HepG2 (cell line): ENCODE results near the gene NFATC1. TPM values are rescaled to one million over a fixed set of nuclear protein-coding genes. Genes with fewer than 3 reads are reported as not detected.

Source experiments
- ATAC-seq: fragments of 200-7000 bp; cut with Tn5 transposase; 3 replicates; pipeline ENCODE4 v1.9.1; 2020; ENCODE audit warnings: mild to moderate bottlenecking, moderate library complexity
- BruUV-seq: library from RNA; stranded (reverse); fragments of 400-500 nt; replicated peaks from 2 replicates; lab custom pipeline; 2021; lab: Mats Ljungman, UMichigan
- CTCF ChIA-PET: fragments of 300-600 bp; formaldehyde crosslinking; extraction: SDS; loops from one replicate; lab custom pipeline; 2021; ENCODE audit warnings: low total read pairs, inconsistent platforms, low intra/inter-chr PET ratio; lab: Yijun Ruan, JAX
- POLR2A ChIA-PET: fragments of 350-600 bp; sonication (Branson Sonifier 250); formaldehyde crosslinking; loops from one replicate; lab custom pipeline; 2020; ENCODE audit warnings: antibody characterized with exemption, inconsistent platforms; lab: Yijun Ruan, JAX
- DNase-seq: peaks from one replicate; pipeline ENCODE4 v3.0.0-alpha.2; 2015; ENCODE audit warnings: low spot score
- FAIRE-seq: peaks from 3 replicates; lab custom pipeline; 2011; peaks lifted over from hg19 to GRCh38; lab: Jason Lieb, UNC
- H2AFZ ChIP-seq: one replicate; pipeline ENCODE4 v1.6.1; 2011; ENCODE audit warnings: low read length, inconsistent platforms
- H3K27ac ChIP-seq: fragments of 300-600 bp; 3 replicates; pipeline ENCODE4 v1.8.0; 2011; ENCODE audit warnings: mixed run types, mild to moderate bottlenecking, mixed read lengths, low read length, inconsistent platforms; ENCODE audit not compliant: insufficient read depth; ENCODE audit errors: extremely low read length
- H3K27me3 ChIP-seq, 2 experiments: fragments of 200-600 bp in 1 of 2; 2 replicates in 1 of 2; 3 replicates in 1 of 2; pipeline versions ENCODE4 v1.6.0 to v1.8.0; 2011; ENCODE audit warnings: low read length in 2 of 2, mild to moderate bottlenecking in 2 of 2, moderate library complexity in 2 of 2, inconsistent platforms in 1 of 2; ENCODE audit not compliant: insufficient read depth in 2 of 2, control insufficient read depth in 1 of 2
- H3K36me3 ChIP-seq, 2 experiments: fragments of 200-600 bp in 1 of 2; replicated peaks in 1 of 2; 2 replicates in 1 of 2; 3 replicates in 1 of 2; pipeline versions ENCODE4 v1.5.1 to v1.8.0; 2011; ENCODE audit warnings: low read length in 2 of 2, inconsistent platforms in 1 of 2; ENCODE audit not compliant: insufficient read depth in 2 of 2, control insufficient read depth in 1 of 2
- H3K4me1 ChIP-seq: 2 replicates; pipeline ENCODE4 v1.5.1; 2012; ENCODE audit warnings: low read length, inconsistent platforms; ENCODE audit not compliant: insufficient read depth
- H3K4me2 ChIP-seq: 2 replicates; pipeline ENCODE4 v1.6.0; 2011; ENCODE audit warnings: low read depth, low read length, inconsistent platforms
- H3K4me3 ChIP-seq, 3 experiments: fragments of 200-600 bp in 1 of 3; sonication (generic), shearing (Covaris generic) in 1 of 3; replicated peaks in 1 of 3; 2 replicates each; pipeline ENCODE4 v1.5.1; 2011 to 2016; ENCODE audit warnings: low read length in 3 of 3, inconsistent platforms in 2 of 3, low read depth in 2 of 3, mild to moderate bottlenecking in 2 of 3, control low read depth in 1 of 3, mixed read lengths in 1 of 3; ENCODE audit not compliant: insufficient read depth in 1 of 3
- H3K79me2 ChIP-seq: one replicate; pipeline ENCODE4 v1.6.1; 2011; ENCODE audit warnings: low read length, inconsistent platforms; ENCODE audit not compliant: insufficient read depth
- H3K9ac ChIP-seq: 2 replicates; pipeline ENCODE4 v1.6.0; 2011; ENCODE audit warnings: mild to moderate bottlenecking, low read depth, low read length, inconsistent platforms; ENCODE audit not compliant: insufficient read depth
- H3K9me3 ChIP-seq: 2 replicates; pipeline ENCODE4 v1.5.1; 2012; ENCODE audit warnings: mild to moderate bottlenecking, low read length
- H4K20me1 ChIP-seq: 2 replicates; pipeline ENCODE4 v1.6.0; 2011; ENCODE audit warnings: inconsistent platforms, mild to moderate bottlenecking, low read length, moderate library complexity; ENCODE audit not compliant: insufficient read depth
- HDAC2 ChIP-seq: sonication (generic); formaldehyde crosslinking; IDR thresholded peaks from 2 replicates; pipeline ENCODE4 v1.4.0; 2020; ENCODE audit warnings: missing genetic modification reagents
- MTF2 ChIP-seq: sonication (generic); formaldehyde crosslinking; IDR thresholded peaks from 2 replicates; pipeline ENCODE4 v1.5.0; 2020; ENCODE audit warnings: missing genetic modification reagents, borderline replicate concordance
- NFIC ChIP-seq: IDR thresholded peaks from 2 replicates; pipeline ENCODE4 v1.6.1; 2012; ENCODE audit warnings: mild to moderate bottlenecking, low read length, inconsistent platforms
- NR2C2 ChIP-seq: sonication (generic); formaldehyde crosslinking; IDR thresholded peaks from 2 replicates; pipeline ENCODE4 v1.4.0; 2020; ENCODE audit warnings: missing genetic modification reagents, mild to moderate bottlenecking, moderate library complexity, borderline replicate concordance
- PAF1 ChIP-seq: IDR thresholded peaks from 2 replicates; pipeline ENCODE4 v1.6.1; 2016; ENCODE audit warnings: missing genetic modification reagents, missing compliant biosample characterization
- POLR2AphosphoS2 ChIP-seq: IDR thresholded peaks from 2 replicates; pipeline ENCODE4 v1.6.1; 2011; ENCODE audit warnings: low read depth, low read length, improper control_type of control experiment
- RFX5 ChIP-seq: IDR thresholded peaks from 2 replicates; pipeline ENCODE4 v1.6.1; 2011; ENCODE audit warnings: low read depth, low read length, improper control_type of control experiment
- TARDBP ChIP-seq: sonication (generic); formaldehyde crosslinking; IDR thresholded peaks from 2 replicates; pipeline ENCODE4 v1.8.0; 2022; ENCODE audit warnings: mild to moderate bottlenecking, missing genetic modification reagents
- TP53 ChIP-seq: sonication (generic); formaldehyde crosslinking; conservative IDR thresholded peaks from 2 replicates; pipeline ENCODE4 v1.4.0; 2020; ENCODE audit warnings: missing genetic modification reagents
- ZNF501 ChIP-seq: sonication (generic); formaldehyde crosslinking; IDR thresholded peaks from 2 replicates; pipeline ENCODE4 v1.5.1; 2020; ENCODE audit warnings: mild to moderate bottlenecking, moderate library complexity, missing genetic modification reagents
- ZNF687 ChIP-seq: sonication (generic); formaldehyde crosslinking; IDR thresholded peaks from 2 replicates; pipeline ENCODE4 v1.5.1; 2020; ENCODE audit warnings: mild to moderate bottlenecking, missing genetic modification reagents, moderate library complexity
- ZNF703 ChIP-seq: sonication (generic); formaldehyde crosslinking; IDR thresholded peaks from 2 replicates; pipeline ENCODE4 v1.5.1; 2020; ENCODE audit warnings: missing genetic modification reagents, mild to moderate bottlenecking, moderate library complexity, borderline replicate concordance
- WGBS: methylation state at CpG from one replicate; pipeline ENCODE4 v1.1.6; 2017; ENCODE audit warnings: low lambda C conversion rate; 5-methylcytosine and 5-hydroxymethylcytosine counted together
- in situ Hi-C: cut with HindIII; loops from 2 replicates; pipeline ENCODE4 v1.10.0; 2017; ENCODE audit warnings: low pct_unique_long_range_greater_than_20kb; ENCODE audit not compliant: extremely low pct_ligation_motif_present
- intact Hi-C: fragments of 100-400 bp; cut with micrococcal nuclease; formaldehyde crosslinking; loops from one replicate; pipeline ENCODE4 v1.10.0; 2022; ENCODE audit not compliant: unreplicated experiment
- polyA plus RNA-seq, 8 experiments: library from polyadenylated mRNA; depleted of rRNA in 3 of 8; stranded (reverse) in 7 of 8; unstranded in 1 of 8; fragments of >200 nt; fragmentation: Illumina TruSeq in 4 of 8; extraction: Trizol in 4 of 8; gene quantifications; 2 replicates each; pipeline versions ENCODE4 v1.2.1 to v1.2.3, GENCODE V29; 2011 to 2016; ENCODE audit warnings: low read depth in 4 of 8, missing spikeins in 1 of 8, mixed read lengths in 1 of 8; ENCODE audit not compliant: insufficient read depth in 1 of 8
- total RNA-seq, 5 experiments: library from RNA; depleted of rRNA; stranded (reverse); fragments of >200 nt; fragmentation: Illumina TruSeq; extraction: Trizol; gene quantifications; 2 replicates each; pipeline ENCODE4 v1.2.3, GENCODE V29; 2016; ENCODE audit warnings: low read depth in 1 of 5
- TF ChIP-seq, protein P1 (sequence below): sonication (generic); formaldehyde crosslinking; IDR thresholded peaks from 2 replicates; pipeline ENCODE4 v1.5.1; 2020; ENCODE audit warnings: missing genetic modification reagents, mild to moderate bottlenecking, borderline replicate concordance
- TF ChIP-seq, protein P2 (sequence below): sonication (generic); formaldehyde crosslinking; IDR thresholded peaks from 2 replicates; pipeline ENCODE4 v1.4.0; 2020; ENCODE audit warnings: missing genetic modification reagents
- TF ChIP-seq, protein P3 (sequence below): fragments of 450-650 bp; IDR thresholded peaks from 2 replicates; pipeline ENCODE4 v1.6.1; 2017

The NFATC1 gene
- total and polyA plus RNA-seq, 2 of the 13 experiments (the other 11 are each of a cell fraction or from before 2014, with no cell fraction given), result not detected

DNA sequence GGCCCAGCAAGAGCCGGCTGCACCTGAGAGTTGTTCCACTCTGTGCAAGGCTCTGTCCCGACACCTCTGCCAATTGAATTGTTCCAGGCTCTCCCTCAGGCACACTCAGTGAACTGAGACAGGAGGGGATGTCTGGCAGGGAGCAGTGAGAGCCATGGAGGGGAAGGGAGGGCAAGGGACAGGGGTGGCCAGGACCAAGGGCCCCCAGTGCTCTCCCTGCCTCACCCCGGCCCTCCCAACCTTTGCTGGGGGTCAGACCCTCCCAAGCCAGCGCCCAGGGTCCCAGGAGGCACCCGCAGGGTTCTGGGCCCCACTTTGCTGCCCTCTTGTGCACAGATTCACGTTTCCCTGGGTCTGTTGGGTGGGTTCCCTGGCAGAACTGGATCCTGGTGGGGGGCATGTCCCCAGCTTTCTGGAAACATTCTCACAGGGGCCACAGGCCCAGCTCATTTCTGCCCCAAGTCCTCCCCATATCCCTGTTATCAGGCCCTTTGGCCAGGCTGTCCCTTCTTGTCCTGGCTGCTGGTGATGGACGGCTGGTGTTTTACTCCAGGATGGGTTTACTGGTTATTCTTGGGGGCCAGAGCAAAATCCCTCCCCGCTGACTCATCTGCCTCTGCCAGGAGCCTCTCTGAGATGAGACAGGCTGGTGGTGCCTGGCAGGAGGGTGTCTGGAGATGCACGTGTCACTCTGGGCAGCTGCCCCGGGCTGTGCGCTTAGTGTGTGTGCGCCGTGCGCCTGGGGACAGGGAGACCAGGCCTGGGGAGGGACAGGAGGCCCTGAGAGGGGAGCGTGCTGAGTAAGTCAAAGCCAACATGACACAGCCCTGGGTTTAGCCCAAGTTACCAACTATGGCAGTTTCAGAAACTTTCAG lies 147.4 kb downstream of the NFATC1 start:
- ChIA-PET CTCF (no interaction called here), POLR2A (no interaction called here)
- ATAC-seq (no peak), FAIRE-seq (no peak), DNase-seq (no peak)
- Histone ChIP-seq H3K9me3 (peaks cover 6% of the 10 kb centered on the region; the same call in 1 of the 2 replicates), H4K20me1 (no peaks in the 10 kb centered on the region), H3K9ac (no peak overlapping the region), H2AFZ (no peak overlapping the region), H3K27ac (no peak overlapping the region), H3K4me3 (no peak overlapping the region), H3K36me3 (no peaks in the 10 kb centered on the region), H3K4me1 (no peaks in the 10 kb centered on the region), H3K4me2 (no peak overlapping the region), H3K27me3 (peaks cover 6 to 60% of the 10 kb centered on the region in 2 experiments; a peak in 4 of 5 replicates), H3K79me2 (no peaks in the 10 kb centered on the region)
- in situ Hi-C loops, result no loop called here
- BruUV-seq, result no TSS peak
- intact Hi-C loops, result no loop called here
- WGBS, result 2% methylated on average over 7 of the region's 15 CpGs
- no peak for TF ChIP-seq MTF2 (CRISPR knock-in tag)
- TF ChIP-seq, protein P1, sequence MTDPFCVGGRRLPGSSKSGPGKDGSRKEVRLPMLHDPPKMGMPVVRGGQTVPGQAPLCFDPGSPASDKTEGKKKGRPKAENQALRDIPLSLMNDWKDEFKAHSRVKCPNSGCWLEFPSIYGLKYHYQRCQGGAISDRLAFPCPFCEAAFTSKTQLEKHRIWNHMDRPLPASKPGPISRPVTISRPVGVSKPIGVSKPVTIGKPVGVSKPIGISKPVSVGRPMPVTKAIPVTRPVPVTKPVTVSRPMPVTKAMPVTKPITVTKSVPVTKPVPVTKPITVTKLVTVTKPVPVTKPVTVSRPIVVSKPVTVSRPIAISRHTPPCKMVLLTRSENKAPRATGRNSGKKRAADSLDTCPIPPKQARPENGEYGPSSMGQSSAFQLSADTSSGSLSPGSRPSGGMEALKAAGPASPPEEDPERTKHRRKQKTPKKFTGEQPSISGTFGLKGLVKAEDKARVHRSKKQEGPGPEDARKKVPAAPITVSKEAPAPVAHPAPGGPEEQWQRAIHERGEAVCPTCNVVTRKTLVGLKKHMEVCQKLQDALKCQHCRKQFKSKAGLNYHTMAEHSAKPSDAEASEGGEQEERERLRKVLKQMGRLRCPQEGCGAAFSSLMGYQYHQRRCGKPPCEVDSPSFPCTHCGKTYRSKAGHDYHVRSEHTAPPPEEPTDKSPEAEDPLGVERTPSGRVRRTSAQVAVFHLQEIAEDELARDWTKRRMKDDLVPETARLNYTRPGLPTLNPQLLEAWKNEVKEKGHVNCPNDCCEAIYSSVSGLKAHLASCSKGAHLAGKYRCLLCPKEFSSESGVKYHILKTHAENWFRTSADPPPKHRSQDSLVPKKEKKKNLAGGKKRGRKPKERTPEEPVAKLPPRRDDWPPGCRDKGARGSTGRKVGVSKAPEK (CRISPR knock-in tag), result no peak
- TF ChIP-seq, protein P2, sequence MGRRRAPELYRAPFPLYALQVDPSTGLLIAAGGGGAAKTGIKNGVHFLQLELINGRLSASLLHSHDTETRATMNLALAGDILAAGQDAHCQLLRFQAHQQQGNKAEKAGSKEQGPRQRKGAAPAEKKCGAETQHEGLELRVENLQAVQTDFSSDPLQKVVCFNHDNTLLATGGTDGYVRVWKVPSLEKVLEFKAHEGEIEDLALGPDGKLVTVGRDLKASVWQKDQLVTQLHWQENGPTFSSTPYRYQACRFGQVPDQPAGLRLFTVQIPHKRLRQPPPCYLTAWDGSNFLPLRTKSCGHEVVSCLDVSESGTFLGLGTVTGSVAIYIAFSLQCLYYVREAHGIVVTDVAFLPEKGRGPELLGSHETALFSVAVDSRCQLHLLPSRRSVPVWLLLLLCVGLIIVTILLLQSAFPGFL, result no peak
- no peak for TF ChIP-seq PAF1 (CRISPR knock-in tag)
- TF ChIP-seq RFX5, result no peak
- TF ChIP-seq HDAC2, result no peak
- no peak for TF ChIP-seq NFIC
- TF ChIP-seq ZNF687 (CRISPR knock-in tag), result no peak
- TF ChIP-seq, protein P3, sequence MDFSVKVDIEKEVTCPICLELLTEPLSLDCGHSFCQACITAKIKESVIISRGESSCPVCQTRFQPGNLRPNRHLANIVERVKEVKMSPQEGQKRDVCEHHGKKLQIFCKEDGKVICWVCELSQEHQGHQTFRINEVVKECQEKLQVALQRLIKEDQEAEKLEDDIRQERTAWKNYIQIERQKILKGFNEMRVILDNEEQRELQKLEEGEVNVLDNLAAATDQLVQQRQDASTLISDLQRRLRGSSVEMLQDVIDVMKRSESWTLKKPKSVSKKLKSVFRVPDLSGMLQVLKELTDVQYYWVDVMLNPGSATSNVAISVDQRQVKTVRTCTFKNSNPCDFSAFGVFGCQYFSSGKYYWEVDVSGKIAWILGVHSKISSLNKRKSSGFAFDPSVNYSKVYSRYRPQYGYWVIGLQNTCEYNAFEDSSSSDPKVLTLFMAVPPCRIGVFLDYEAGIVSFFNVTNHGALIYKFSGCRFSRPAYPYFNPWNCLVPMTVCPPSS, result no peak
- no peak for TF ChIP-seq TARDBP (CRISPR knock-in tag)
- TF ChIP-seq ZNF501 (CRISPR knock-in tag), result no peak
- no peak for TF ChIP-seq POLR2AphosphoS2
- TF ChIP-seq TP53 (CRISPR knock-in tag), result no peak
- TF ChIP-seq NR2C2 (CRISPR knock-in tag), result no peak
- TF ChIP-seq ZNF703 (CRISPR knock-in tag), result no peak
